Fibroblast of skin of left quadriceps (primary cell): Measurements from ENCODE around the gene OR4C45.
"Not testable (repeated sequence)": the region's sequence is repeated elsewhere in the genome, so short reads cannot be mapped to it uniquely, and the experiment has no call there.

Experiments
- DNase-seq, 2 experiments: peaks; one replicate each; pipeline ENCODE4 v3.0.0-alpha.2; 2013; ENCODE audit warnings: low read depth in 2 of 2

OR4C45 gene

DNA sequence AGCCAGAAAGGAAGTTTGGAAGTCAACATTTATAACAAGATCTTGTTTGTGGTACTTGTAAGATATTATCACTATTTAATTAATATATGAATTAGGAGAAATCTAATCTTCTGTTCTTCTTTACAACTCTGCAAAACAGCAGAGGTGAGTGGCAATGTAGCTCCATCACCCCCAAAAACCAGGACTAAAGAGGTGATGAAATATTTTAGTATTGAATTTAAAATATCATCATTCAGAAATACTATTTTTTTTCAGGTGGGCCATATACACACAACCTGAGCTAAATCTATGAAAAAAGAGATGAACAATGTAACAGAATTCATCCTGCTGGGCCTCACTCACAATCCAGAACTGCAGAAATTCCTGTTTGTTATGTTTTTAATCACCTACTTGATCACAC lies at the start of gene OR4C45:
Gene OR4C45, plus strand, starts transcription at position 301 of the 400 bp plus-strand sequence.
- no peak for DNase-seq

DNA sequence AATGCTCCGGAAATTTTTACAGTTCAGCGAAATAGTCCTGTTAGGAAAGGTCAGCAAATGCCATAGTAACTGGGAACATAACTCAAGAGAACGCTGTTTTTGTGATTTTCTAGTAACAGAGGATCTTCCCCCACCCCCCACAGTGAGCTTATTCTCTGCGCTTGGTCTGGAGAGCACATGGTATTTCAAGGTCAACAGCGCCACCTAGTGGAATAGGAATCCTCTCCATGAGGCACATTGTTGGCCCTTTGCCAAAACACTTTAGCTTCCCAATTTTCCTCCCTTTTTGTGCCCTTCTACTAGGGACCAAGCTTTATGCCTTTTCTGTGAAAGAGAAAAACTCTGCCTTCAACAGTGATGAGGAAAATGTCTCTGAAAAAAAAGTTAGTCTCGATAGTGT lies 37.1 kb upstream of the OR4C45 start:
- DNase-seq, result peak in 1 of 2 experiments; percentile 1

DNA sequence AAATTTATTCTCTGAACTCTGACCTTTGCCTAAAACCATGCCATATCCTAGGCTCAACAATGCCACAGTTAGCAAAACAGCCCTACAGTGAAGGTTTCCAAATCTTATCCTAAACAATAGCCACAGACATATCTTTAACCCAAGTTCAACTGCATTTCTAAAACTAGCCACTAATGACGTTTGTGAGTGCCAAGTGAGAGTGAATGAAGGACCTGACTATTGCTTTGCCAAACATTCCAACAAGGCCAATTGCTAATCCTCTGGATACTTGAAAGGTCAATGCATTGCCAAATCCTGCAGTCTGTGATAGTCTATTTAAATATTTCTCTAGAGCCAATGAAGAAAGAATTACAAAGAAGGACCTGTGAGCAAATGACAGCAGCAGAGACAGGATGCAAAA lies 2.5 kb upstream of the OR4C45 start:
- no peak for DNase-seq

DNA sequence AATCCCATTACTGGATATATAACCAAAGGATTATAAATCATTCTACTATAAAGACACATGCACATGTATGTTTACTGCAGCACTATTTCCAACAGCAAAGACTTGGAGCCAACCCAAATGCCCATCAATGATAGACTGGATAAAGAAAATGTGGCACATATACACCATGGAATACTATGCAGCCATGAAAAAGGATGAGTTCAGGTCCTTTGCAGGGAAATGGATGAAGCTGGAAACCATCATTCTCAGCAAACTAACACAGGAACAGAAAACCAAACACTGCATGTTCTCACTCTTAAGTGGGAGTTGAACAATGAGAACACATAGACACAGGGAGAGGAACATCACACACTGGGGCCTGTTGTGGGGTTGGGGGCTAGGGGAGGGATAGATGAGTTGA lies 3.6 kb downstream of the OR4C45 start:
- not testable (repeated sequence) for DNase-seq

DNA sequence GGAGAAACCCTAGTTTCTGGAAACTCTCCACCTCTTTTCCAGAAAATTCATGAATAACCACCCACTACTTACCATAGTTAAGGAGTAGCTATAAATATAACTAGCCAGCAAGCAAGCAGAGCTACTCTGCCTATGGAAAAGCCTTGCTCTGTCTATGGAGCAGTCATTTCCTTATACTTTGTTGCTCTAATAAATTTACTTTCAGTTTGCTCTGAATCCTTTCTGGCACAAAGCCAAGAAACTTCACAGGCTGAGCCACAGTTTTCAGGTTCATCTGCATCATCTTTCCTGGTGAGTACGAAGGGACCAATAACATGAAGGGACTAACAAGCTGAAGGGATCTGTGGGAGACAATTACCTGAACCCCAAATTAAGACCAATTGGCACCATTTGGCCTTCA lies 4.6 kb downstream of the OR4C45 start:
- no peak for DNase-seq

DNA sequence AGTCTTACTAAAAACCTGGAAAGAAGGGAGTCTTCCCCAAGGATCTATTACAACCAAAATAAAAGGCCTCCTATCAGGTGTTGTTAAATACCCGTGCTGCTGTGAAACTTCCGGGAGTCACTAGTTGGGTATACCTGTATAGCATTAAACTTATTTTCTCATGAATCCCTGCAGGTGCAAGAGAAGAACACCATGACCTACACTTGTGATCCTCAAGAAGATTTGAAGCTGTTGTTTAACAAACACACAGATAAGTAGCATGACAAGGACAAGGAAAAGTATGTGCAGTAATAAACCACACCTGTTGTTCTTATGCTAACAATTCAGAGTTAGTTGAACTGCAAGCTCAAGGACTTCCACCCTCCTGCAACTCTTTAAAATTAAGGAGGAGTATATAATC lies 12.0 kb downstream of the OR4C45 start:
- DNase-seq, result no peak

DNA sequence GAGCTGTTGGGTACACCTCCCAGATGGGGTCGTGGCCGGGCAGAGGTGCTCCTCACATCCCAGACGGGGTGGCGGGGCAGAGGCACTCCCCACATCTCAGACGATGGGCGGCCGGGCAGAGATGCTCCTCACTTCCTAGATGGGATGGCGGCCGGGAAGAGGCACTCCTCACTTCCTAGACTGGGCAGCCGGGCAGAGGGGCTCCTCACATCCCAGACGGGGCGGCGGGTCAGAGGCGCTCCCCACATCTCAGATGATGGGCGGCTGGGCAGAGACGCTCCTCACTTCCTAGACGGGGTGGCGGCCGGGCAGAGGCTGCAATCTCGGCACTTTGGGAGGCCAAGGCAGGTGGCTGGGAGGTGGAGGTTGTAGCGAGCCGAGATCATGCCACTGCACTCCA lies 30.4 kb downstream of the OR4C45 start:
- not testable (repeated sequence) for DNase-seq

DNA sequence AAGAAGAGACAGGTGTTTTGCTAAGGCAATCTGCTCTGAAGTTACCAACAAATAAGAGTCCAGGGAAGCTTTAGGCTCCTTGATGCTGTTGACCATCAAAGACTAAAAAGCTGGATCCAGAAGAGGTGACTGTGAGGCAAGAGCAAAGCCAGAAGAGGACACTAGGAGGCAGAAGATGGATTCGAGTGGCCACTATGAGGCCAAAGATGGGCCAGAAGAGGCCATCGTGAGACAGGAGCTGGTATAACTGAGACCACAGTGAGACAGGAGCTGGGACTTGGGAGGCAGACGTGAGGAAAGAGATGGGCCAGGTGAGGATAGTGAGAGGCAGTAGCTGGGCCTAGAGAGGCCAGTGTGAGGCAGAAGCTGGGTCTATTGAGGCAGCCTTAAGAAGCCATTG lies 37.7 kb downstream of the OR4C45 start:
- no peak for DNase-seq

DNA sequence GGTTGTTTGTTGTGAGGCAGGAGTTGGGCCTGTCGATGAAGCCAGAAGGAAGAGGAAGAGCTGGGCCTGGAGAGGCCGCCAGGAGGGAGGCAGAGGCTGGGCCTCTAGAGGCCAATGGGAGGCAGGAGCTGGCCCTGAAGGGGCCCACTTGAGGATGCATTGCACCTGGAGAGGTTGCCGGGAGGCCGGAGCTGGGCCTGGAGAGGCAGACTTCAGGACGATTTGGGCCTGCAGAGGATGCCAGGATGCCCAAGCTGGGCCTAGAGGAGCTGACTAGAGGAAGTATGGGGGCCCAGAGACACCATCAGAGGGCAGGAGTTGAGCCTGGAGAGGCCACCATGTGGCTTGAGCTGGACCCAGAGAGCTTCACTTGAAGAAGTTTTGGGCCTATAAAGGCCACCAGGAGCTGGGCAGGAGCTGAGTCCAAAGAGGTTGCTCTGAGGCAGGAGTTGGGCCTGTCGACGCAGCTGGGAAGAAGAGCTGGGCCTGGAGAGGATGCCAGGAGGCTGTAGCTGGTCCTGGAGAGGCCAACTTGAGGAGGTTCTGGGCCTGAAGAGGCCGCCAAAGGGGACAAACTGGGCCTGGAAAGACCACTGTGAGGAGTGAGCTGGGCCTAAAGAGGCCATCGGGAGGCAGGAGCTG lies 39.0 kb downstream of the OR4C45 start:
- no peak for DNase-seq

DNA sequence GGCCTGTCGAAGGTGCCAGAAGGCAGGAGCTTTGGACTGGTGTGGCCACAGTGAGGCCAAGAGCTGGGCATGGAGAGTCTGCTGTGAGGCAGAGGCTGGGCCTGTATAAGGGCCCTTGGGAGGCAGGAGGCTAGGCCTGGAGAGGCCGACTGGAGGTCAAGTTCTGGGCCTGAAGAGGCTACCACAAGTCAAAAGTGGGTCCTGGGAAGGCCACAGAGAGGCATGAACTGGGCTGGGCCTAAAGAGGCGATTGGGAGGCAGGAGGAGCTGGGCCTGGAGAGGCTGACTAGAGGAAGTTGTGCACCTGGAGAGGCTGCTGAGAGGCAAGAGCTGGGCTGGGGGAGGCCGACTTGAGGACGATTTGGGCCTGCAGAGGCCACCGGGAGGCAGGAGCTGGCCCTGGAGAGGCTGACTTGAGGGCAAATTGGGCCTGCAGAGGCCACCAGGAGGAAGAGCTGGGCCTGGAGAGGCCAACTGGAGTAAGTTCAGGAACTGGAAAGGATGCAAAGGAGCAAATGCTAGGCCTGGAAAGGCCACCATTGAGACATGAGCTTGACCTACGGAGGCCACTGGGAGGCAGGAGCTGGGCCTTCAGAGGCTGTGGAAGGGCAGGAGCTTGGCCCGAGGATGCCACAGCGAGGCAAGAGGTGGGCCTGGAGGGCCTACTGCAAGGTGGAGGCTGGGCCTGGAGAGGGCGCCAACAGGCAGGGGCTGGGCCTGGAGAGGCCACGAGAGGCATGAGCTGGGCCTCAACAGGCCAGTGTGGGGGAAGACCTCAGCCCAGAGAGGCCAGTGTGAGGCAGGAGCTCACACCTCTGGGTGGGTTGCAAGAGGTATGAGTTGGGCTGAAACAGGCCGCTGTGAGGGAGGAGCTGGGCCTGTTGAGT lies 39.8 kb downstream of the OR4C45 start:
- no peak for DNase-seq

DNA sequence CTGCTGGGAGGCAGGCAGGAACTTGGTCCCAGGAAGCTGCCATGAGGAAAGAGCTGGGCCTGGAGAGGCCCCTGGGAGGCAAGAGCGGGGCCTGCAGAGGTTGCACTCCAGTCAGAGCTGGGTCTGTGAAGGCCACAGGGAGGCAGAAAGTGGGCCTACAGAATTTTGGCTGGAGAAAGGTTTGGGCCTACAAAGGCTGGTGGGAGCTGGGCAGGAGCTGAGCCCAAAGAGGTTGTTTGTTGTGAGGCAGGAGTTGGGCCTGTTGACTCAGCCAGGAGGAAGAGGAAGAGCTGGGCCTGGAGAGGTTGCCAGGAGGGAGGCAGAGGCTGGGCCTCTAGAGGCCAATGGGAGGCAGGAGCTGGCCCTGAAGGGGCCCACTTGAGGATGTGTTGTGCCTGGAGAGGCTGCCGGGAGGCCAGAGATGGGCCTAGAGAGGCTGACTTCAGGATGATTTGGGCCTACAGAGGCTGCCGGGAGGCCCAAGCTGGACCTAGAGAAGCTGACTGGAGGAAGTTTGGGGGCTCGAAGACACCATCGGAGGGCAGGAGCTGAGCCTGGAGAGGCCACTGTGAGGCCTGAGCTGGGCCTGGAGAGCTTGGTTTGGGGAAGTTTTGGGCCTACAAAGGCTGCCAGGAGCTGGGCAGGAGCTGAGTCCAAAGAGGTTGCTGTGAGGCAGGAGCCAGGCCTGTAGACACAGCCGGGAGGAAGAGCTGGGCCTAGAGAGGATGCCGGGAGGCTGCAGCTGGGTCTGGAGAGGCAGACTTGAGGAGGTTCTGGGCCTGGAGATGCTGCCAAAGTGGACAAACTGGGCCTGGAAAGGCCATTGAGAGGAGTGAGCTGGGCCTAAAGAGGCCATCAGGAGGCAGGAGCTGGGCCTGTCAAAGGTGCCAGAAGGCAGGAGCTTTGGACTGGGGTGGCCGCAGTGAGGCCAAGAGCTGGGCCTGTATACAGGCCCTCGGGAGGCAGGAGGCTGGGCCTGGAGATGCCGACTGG lies 40.7 kb downstream of the OR4C45 start:
- no peak for DNase-seq

DNA sequence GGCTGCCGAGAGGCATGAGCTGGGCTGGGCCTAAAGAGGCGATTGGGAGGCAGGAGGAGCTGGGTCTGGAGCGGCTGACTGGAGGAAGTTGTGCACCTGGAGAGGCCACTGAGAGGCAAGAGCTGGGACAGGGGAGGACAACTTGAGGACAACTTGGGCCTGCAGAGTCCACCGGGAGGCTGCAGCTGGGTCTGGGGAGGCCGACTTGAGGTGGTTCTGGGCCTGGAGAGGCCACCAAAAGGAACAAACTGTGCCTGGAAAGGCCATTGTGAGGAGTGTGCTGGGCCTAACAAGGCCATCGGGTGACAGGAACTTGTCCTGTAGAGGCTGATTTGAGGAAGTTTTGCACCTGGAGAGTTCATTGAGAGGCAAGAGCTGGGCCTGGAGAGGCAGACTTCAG lies 41.5 kb downstream of the OR4C45 start:
- DNase-seq, result no peak

DNA sequence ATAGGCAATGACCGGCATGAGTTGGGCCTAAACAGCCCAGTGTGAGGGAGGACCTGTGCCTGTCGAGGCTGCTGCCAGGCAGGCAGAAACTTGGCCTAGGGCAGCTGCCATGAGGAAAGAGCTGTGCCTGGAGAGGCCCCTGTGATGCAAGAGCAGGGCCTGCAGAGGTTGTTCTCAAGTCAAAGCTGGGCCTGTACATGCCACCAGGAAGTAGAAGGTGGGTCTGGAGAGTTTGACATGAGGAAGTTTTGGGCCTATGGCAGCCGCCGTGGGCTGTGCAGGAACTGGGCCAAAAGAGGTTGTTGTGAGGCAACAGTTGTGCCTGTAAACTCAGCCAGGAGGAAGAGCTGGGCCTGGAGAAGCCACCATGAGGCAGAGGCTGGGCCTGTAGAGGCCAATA lies 43.2 kb downstream of the OR4C45 start:
- no peak for DNase-seq

DNA sequence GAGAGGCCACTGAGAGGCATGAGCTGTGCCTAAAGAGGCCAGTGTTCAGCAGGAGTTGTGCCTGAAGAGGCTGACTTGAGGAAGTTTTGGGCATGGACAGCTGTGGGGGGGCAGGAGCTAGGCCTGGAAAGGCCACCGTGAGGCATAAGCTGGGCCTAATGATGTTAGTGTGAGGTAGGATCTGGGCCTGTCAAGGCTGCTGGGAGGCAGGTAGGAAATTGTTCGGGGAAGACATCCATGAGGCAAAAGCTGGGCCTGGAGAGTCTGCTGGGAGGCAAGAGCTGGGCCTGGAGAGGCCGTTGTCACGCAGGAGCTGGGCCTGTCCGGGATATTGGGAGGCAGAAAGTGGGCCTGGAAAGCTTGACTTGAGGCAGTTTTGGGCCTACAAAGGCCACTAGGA lies 44.9 kb downstream of the OR4C45 start:
- DNase-seq, result no peak

DNA sequence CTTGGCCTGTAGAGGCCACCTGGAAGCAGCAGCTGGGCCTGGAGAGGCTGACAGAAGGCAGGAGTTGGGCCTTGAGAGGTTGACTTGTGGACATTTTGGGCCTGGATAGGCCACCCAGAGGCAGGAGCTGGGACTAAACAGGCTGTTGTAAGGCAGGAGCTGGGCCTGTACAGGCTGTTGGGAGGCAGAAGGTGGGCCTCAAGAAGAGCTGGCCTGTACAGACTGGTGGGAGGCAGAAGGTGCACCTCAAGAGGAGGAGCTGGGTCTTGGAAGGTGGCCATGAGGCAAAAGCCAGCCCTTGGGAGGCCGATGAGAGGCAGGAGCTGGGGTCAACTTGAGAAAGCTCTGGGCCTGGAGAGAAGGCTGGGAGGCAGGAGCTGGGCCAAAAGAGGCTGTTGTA lies 45.3 kb downstream of the OR4C45 start:
- DNase-seq, result no peak

DNA sequence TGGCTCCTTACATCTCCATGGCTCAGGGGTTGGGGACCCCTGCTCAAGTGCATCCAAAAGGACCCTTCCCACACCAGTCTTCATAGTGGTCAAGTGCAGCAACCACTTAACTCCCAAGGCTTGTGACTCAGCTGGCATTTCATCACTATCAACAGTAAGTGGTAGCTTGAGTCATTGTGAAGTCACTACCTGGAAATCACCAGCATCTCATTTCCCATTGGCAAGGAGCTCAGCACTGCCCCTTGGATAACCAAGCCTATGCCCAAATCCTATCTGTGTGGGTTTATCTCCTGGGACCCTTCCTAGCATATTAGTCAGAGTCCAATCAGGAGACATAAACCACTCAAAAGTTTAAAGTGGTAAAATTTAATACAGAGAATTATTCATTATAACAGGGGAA lies 46.3 kb downstream of the OR4C45 start:
- not testable (repeated sequence) for DNase-seq

DNA sequence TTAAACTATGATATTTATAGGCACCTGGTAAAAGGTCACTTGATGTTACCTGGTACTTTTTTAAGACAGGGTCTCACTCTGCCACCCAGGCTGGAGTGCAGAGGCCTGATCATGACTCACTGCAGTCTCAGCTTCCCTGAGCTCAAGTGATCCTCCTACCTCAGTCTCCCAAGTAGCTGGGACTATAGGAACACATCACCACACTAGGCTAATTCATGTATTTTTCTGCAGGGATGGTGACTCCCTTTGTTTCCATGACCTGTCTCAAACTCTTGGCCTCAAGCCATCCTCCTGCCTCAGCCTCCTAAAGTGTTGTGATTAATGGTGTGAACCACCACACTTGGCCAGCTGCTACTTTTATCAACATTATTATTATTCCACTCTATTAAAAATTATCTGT lies 47.6 kb downstream of the OR4C45 start:
- DNase-seq, result no peak
